Measurements from ENCODE around the gene STAP2.

STAP2 gene

DNA sequence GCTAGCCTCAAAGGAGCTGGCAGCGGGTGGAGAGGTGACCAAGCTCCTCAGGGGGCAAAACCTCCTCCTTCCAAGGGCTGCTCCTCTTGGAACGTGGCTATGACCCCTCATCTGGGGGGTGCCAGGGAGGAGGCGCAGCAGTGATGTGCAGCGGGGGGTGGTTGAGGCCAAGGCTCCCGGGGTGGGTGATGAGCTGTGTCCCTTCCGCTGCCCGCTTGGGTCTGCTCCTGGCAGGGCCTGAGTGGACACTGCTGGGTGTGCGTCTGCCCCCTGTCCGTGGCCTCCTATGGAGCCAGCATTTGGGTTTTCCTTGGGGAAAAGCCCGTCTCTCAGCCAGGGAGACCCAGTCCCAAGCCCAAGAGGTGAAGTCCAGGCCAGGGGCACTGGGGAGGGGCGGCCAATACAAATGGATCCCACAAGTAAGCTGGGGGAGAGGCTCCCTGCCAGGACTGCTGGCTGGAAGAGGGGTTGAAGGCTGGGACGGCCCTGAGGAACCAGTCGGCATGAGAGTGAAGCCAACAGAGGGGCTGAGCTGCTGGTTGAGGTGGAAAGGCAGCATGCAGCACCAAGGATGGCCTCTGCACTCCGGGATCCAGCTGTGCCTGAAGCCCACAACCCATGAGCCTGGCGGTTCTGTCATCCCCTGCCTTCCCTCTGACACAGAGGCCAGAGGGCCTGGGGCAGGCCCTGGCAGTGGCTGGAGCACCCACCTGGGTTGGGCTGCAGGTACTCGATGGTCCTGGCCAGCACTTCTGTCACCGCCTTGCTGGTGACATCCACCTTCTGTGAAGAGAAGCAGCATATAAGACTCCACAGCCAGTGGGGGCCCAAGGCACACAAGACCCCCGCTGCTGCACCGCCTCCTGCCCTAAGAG is 27.4 kb upstream of the STAP2 start:
- no peaks in the 10 kb centered on the region for H3K36me3 ChIP-seq (ENCODE audit: low read length)
- H3K9ac ChIP-seq (ENCODE audit: low read length), result no peak overlapping the region
- no peaks in the 10 kb centered on the region for H3K27me3 ChIP-seq (ENCODE audit: low read length)
- H3K9me2 ChIP-seq (replicated peaks; ENCODE audit: insufficient read depth, low read length), result no peaks in the 10 kb centered on the region
- H3K79me2 ChIP-seq (ENCODE audit: insufficient read depth, low read length), result peaks cover 9% of the 10 kb centered on the region
- H2AFZ ChIP-seq (ENCODE audit: low read depth, low read length, severe bottlenecking), result no peak overlapping the region
- H3K4me3 ChIP-seq (ENCODE audit: insufficient read depth, low read length, poor library complexity, severe bottlenecking), result no peak overlapping the region
- H3K27ac ChIP-seq (ENCODE audit: low read depth, low read length), result no peak overlapping the region
- no peak overlapping the region for H3K4me2 ChIP-seq (ENCODE audit: low read depth, low read length, poor library complexity, severe bottlenecking)
- peaks cover 21% of the 10 kb centered on the region for H3F3A ChIP-seq (ENCODE audit: insufficient read depth)
- no peaks in the 10 kb centered on the region for H4K20me1 ChIP-seq (ENCODE audit: low read depth, low read length)
- no peaks in the 10 kb centered on the region for H3K9me3 ChIP-seq (ENCODE audit: insufficient read depth, low read length)
- TF ChIP-seq, protein P1, sequence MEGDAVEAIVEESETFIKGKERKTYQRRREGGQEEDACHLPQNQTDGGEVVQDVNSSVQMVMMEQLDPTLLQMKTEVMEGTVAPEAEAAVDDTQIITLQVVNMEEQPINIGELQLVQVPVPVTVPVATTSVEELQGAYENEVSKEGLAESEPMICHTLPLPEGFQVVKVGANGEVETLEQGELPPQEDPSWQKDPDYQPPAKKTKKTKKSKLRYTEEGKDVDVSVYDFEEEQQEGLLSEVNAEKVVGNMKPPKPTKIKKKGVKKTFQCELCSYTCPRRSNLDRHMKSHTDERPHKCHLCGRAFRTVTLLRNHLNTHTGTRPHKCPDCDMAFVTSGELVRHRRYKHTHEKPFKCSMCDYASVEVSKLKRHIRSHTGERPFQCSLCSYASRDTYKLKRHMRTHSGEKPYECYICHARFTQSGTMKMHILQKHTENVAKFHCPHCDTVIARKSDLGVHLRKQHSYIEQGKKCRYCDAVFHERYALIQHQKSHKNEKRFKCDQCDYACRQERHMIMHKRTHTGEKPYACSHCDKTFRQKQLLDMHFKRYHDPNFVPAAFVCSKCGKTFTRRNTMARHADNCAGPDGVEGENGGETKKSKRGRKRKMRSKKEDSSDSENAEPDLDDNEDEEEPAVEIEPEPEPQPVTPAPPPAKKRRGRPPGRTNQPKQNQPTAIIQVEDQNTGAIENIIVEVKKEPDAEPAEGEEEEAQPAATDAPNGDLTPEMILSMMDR (IDR thresholded peaks at IDR 0.05; ENCODE audit: insufficient read depth, low read length, poor library complexity, severe bottlenecking), result no peak
- no peak for TF ChIP-seq EZH2phosphoT487 (conservative IDR thresholded peaks at IDR 0.05; ENCODE audit: low read length)

DNA sequence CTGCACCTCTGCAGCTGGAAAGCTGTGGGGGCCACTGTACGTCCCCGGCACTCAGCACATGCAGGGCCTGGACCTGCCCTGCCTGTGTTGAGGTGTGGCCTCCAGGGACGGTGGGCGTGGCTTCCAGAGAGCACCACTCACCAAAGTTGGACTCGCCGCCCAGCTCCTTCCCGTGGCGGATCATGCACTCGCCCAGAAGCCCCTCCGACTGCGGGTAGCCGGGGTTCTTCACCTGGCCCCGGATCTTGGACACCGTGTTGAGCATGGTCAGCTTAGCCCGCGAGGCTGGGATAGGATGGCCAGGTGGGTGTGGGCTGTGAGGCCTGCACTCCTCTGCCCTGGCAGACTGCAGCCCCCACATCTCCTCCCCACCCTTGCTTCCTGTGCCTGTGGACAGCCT is 26.7 kb upstream of the STAP2 start:
- no peaks in the 10 kb centered on the region for H4K20me1 ChIP-seq (ENCODE audit: low read depth, low read length)
- H3K79me2 ChIP-seq (ENCODE audit: insufficient read depth, low read length), result peaks cover 2% of the 10 kb centered on the region; the same call in 1 of the 2 replicates
- no peak overlapping the region for H3K4me3 ChIP-seq (ENCODE audit: insufficient read depth, low read length, poor library complexity, severe bottlenecking)
- H3K9me3 ChIP-seq (ENCODE audit: insufficient read depth, low read length), result no peaks in the 10 kb centered on the region
- H3K4me2 ChIP-seq (ENCODE audit: low read depth, low read length, poor library complexity, severe bottlenecking), result no peak overlapping the region
- no peaks in the 10 kb centered on the region for H3K9me2 ChIP-seq (replicated peaks; ENCODE audit: insufficient read depth, low read length)
- no peak overlapping the region for H3K9ac ChIP-seq (ENCODE audit: low read length)
- H3K36me3 ChIP-seq (ENCODE audit: low read length), result no peaks in the 10 kb centered on the region
- H3K27me3 ChIP-seq (ENCODE audit: low read length), result no peaks in the 10 kb centered on the region
- H2AFZ ChIP-seq (ENCODE audit: low read depth, low read length, severe bottlenecking), result no peak overlapping the region
- peaks cover 20% of the 10 kb centered on the region for H3F3A ChIP-seq (ENCODE audit: insufficient read depth)
- TF ChIP-seq EZH2phosphoT487 (conservative IDR thresholded peaks at IDR 0.05; ENCODE audit: low read length), result no peak
- TF ChIP-seq, protein P1 (IDR thresholded peaks at IDR 0.05; ENCODE audit: insufficient read depth, low read length, poor library complexity, severe bottlenecking), result no peak
- H3K27ac ChIP-seq (ENCODE audit: low read depth, low read length), result no peak overlapping the region

DNA sequence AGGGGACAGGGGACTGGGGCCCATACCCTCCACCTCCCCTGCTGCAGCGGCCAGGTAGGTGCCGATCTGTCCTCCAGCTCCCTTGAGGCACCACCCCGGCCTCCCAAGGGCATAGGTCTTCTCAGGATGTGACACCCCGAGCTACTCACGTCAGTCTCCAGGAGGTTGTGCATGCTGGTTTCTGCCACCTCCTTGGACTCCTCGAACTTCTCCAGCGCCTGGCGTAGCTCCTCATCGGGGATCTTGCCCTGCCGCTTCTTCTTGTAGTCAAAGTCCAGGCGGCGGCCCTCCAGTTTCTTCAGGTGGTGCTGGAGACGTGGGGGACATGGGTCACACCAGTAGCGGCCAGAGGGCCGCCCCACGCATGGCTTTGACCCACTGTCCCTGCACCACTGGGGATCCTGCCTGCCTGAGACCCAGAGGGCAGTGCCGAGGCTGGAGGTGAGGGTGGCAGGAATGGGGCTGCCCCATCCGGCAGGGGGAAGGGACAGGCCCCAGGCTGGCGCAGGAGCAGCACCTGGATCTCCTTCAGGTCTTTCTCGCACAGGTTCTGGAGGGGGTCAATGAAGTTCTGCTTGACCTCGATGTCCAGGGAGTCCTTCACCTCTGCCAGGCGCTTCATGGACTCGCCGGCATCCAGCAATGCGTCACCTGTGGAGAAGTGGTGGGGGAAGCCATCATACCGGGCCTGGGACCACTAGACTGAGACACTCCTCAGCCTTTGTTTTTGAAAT is 25.1 kb upstream of the STAP2 start:
- no peaks in the 10 kb centered on the region for H3K36me3 ChIP-seq (ENCODE audit: low read length)
- H3K9ac ChIP-seq (ENCODE audit: low read length), result no peak overlapping the region

More for the DNA sequence above, 25.1 kb upstream of the STAP2 start:
- H3F3A ChIP-seq (ENCODE audit: insufficient read depth), result 0 out of 2 replicates have a peak, but pooled peaks cover 5% of the 10 kb centered on the region
- H3K79me2 ChIP-seq (ENCODE audit: insufficient read depth, low read length), result no peaks in the 10 kb centered on the region
- H3K9me2 ChIP-seq (replicated peaks; ENCODE audit: insufficient read depth, low read length), result no peaks in the 10 kb centered on the region
- H2AFZ ChIP-seq (ENCODE audit: low read depth, low read length, severe bottlenecking), result no peak overlapping the region
- no peak overlapping the region for H3K4me3 ChIP-seq (ENCODE audit: insufficient read depth, low read length, poor library complexity, severe bottlenecking)
- H4K20me1 ChIP-seq (ENCODE audit: low read depth, low read length), result no peaks in the 10 kb centered on the region
- H3K27ac ChIP-seq (ENCODE audit: low read depth, low read length), result no peak overlapping the region
- TF ChIP-seq EZH2phosphoT487 (conservative IDR thresholded peaks at IDR 0.05; ENCODE audit: low read length), result no peak
- TF ChIP-seq, protein P1 (IDR thresholded peaks at IDR 0.05; ENCODE audit: insufficient read depth, low read length, poor library complexity, severe bottlenecking), result no peak
- no peaks in the 10 kb centered on the region for H3K27me3 ChIP-seq (ENCODE audit: low read length)
- no peak overlapping the region for H3K4me2 ChIP-seq (ENCODE audit: low read depth, low read length, poor library complexity, severe bottlenecking)
- H3K9me3 ChIP-seq (ENCODE audit: insufficient read depth, low read length), result no peaks in the 10 kb centered on the region
